Uterine smooth muscle cell (primary cell): ENCODE data around the gene MYLK4. TPM values are rescaled to one million over a fixed set of nuclear protein-coding genes. Genes with fewer than 3 reads are reported as not detected.

Experiments
- total RNA-seq: library from RNA; depleted of rRNA; stranded (reverse); fragments of >200 nt; gene quantifications from 2 replicates; pipeline ENCODE4 v1.2.3, GENCODE V29; 2014

MYLK4 gene
- total RNA-seq = 0.22 and 0.25 TPM in 2 replicates

DNA sequence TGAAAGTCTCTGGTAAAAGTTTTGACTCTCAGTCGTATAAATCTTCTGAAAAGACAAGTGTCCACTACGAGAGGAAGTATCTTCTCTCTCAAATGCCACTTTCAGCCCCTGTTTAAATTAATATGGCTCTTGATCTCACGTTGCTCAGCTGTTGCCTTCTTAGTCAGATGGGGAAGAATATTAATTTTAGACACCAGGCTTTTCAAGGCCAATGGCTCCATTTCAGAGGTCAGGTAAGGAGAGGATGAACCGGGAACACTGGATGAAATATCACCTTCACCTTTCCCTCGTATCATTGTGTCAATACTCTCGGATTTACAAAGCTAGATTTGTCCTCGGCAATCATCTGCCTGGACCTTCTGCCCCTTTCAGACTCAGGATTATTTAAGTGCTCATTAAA is at the start of gene MYLK4:
TSS of gene MYLK4 (minus strand) at position 91 of the 400 bp plus-strand sequence. CDS start 1,628 bp downstream, outside the sequence.

GRCh38 chr6:2765166-2765895 is 14.6 kb upstream of the MYLK4 start, which contains the start of gene WRNIP1:
Gene WRNIP1, plus strand, starts transcription at chr6:2765393. Its CDS starts 230 bp downstream, at chr6:2765623.

Other genes starting within 250 kb of the MYLK4 start
- 48.2 and 55.6 TPM in 2 replicates for gene WRNIP1, start 14.5 kb upstream of the MYLK4 start, total RNA-seq
- 2.5 and 5.6 TPM in 2 replicates for gene SERPINB1, start 90.9 kb upstream of the MYLK4 start, total RNA-seq
- gene SERPINB9, start 152.4 kb upstream of the MYLK4 start, total RNA-seq = 0.33 and 0.75 TPM in 2 replicates
- 89.0 and 91.9 TPM in 2 replicates for gene SERPINB6, start 220.6 kb upstream of the MYLK4 start, total RNA-seq
- 18.1 and 36.1 TPM in 2 replicates for gene NQO2, start 249.0 kb upstream of the MYLK4 start, total RNA-seq